ENCODE data around the gene CADM4. TPM values are rescaled to one million over a fixed set of nuclear protein-coding genes. Genes with fewer than 3 reads are reported as not detected.

The CADM4 gene
- total RNA-seq, 1 donor from 2014 or later, result 8.7 TPM

DNA sequence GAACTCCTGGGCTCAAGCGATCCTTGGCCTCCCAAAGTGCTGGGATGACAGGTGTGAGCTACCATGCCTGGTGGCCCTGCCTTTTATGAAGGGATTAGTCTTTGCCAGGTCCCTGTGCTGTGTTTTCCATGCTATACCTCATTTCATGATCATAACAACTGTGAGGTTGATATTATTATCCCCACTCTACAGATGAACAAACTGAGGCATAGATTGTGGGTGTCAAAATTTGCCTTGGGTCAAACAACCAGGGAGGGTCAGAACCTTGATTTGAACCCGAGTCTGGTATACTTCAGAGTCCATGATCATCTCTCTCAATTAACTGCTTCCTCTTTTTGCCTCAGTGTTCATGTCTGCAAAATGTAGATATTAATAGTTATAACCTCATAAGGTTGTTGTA lies 57.2 kb downstream of the CADM4 start:
- Histone ChIP-seq H3K27ac (no peak overlapping the region), H3K36me3 (no peaks in the 10 kb centered on the region), H3K4me3 (no peak overlapping the region), H3K9me3 (no peaks in the 10 kb centered on the region), H3K27me3 (no peaks in the 10 kb centered on the region), H3K4me1 (peaks cover 4% of the 10 kb centered on the region)
- ATAC-seq (no peak), DNase-seq (no peak)
- no peak for TF ChIP-seq CTCF (IDR thresholded peaks at IDR 0.05)
- intact Hi-C loops (cut with DNase I), result no loop called here

DNA sequence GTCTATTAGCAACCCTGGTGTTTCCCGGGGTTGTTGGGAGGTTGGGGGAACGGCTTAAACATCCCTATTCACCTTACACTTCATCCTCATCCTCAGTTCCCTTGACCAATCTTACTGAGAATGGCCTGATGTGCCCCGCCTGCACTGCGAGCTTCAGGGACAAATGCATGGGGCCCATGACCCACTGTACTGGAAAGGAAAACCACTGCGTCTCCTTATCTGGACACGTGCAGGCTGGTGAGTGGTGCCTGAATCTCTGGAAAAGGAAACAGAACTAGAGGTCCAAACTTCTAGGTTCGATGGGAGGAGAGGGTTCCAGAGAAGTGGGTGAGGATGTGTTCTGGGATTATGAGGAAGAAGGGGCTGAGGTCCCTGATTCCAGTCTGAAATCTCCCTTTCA lies 58.2 kb downstream of the CADM4 start:
- Histone ChIP-seq H3K36me3 (no peaks in the 10 kb centered on the region), H3K27ac (peak overlapping the region; percentile 55), H3K4me3 (peak overlapping the region; percentile 52), H3K27me3 (no peaks in the 10 kb centered on the region), H3K9me3 (no peaks in the 10 kb centered on the region), H3K4me1 (peaks cover 4% of the 10 kb centered on the region)
- intact Hi-C loops (cut with DNase I), result no loop called here
- no peak for TF ChIP-seq CTCF (IDR thresholded peaks at IDR 0.05)
- DNase-seq (no peak), ATAC-seq (no peak)

- Histone ChIP-seq H3K4me3 (no peak overlapping the region), H3K9me3 (no peaks in the 10 kb centered on the region), H3K27me3 (no peaks in the 10 kb centered on the region), H3K36me3 (no peaks in the 10 kb centered on the region), H3K27ac (no peak overlapping the region), H3K4me1 (peaks cover 13% of the 10 kb centered on the region)
- DNase-seq (no peak), ATAC-seq (no peak)
- intact Hi-C loops (cut with DNase I), result no loop called here
- no peak for TF ChIP-seq CTCF (IDR thresholded peaks at IDR 0.05)
These were observed 60.9 kb downstream of the CADM4 start for GRCh38 chr19:43578787-43579186.

GRCh38 chr19:43575955-43576878 lies 63.4 kb downstream of the CADM4 start:
- peak overlapping the region; percentile 38 for H3K27ac ChIP-seq
- H3K36me3 ChIP-seq, result no peaks in the 10 kb centered on the region
- no peak for DNase-seq
- no peak for TF ChIP-seq CTCF (IDR thresholded peaks at IDR 0.05)
- intact Hi-C loops (cut with DNase I), result no loop called here
- H3K27me3 ChIP-seq, result no peaks in the 10 kb centered on the region
- H3K9me3 ChIP-seq, result no peaks in the 10 kb centered on the region
- peak overlapping the region; percentile 98 for H3K4me3 ChIP-seq
- H3K4me1 ChIP-seq, result peaks cover 18% of the 10 kb centered on the region
- no peak for ATAC-seq

GRCh38 chr19:43575156-43575950 lies 64.3 kb downstream of the CADM4 start, which contains the start of the genes PINLYP and XRCC1:
PINLYP (plus strand) TSS chr19:43575801; CDS start chr19:43577192, 1,391 bp downstream.
XRCC1 (minus strand) TSS chr19:43575527; CDS start chr19:43575458, 69 bp downstream.
- Histone ChIP-seq H3K27ac (peak within 1 kb of the TSS; percentile 87), H3K9me3 (no peaks in the 10 kb centered on the region), H3K4me1 (peaks cover 18% of the 10 kb centered on the region), H3K27me3 (no peaks in the 10 kb centered on the region), H3K36me3 (no peaks in the 10 kb centered on the region), H3K4me3 (peak within 1 kb of the TSS; percentile 98)
- intact Hi-C loops (cut with DNase I), result no loop called here
- peak; percentile 99 for ATAC-seq
- TF ChIP-seq CTCF (IDR thresholded peaks at IDR 0.05), result no peak
- peak; percentile 98 for DNase-seq

All from upper lobe of right lung (tissue), 1 donor.